Measurements from ENCODE around the gene TUG1.

- TF ChIP-seq EP300 (IDR thresholded peaks at IDR 0.05) (no peak), CTCF (IDR thresholded peaks at IDR 0.05) (no peak), POLR2A (IDR thresholded peaks at IDR 0.05) (no peak)
Measured at GRCh38 chr22:30919973-30920372, 49.1 kb upstream of the TUG1 start.
